ENCODE data around the gene FAM107A.
A peak's percentile ranks its signal among the peaks of the same experiment; 100 is the strongest.

FAM107A gene

DNA sequence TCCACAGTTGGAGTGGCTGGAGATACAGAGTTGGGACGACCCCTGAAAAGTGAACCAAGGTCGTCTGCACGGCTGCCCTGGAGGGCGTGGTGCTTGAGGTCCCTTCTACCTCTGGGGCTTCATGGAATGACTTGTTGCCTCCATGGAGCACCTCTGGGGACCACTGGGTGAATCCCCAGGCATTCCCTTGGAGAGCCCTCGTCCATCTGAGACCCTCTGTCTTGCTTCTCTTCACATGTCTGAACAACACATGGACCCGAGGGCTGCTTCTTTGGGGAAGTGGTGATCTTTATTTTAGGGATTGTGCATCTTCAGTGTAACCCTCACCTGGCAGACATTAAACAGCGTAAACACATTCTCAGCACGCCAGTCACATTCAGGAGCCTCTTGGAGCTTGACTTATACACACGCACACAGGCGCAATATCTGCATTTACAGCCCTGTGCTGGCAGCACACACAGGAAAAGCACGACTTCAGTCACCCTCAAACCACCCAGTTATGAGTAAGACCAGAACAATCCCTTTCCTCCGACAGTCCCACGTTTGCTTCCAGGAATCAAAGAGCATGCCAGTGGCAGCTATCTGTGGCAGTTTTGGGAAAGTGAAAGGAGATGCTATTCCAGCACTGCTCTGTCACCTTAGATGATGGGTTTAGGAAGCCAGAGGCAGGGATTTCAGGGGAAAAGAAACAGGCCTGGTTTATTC lies 12.6 kb downstream of the FAM107A start:
- DNase-seq (ENCODE audit: low read depth) = peak; percentile 53
- TF ChIP-seq, protein P1, sequence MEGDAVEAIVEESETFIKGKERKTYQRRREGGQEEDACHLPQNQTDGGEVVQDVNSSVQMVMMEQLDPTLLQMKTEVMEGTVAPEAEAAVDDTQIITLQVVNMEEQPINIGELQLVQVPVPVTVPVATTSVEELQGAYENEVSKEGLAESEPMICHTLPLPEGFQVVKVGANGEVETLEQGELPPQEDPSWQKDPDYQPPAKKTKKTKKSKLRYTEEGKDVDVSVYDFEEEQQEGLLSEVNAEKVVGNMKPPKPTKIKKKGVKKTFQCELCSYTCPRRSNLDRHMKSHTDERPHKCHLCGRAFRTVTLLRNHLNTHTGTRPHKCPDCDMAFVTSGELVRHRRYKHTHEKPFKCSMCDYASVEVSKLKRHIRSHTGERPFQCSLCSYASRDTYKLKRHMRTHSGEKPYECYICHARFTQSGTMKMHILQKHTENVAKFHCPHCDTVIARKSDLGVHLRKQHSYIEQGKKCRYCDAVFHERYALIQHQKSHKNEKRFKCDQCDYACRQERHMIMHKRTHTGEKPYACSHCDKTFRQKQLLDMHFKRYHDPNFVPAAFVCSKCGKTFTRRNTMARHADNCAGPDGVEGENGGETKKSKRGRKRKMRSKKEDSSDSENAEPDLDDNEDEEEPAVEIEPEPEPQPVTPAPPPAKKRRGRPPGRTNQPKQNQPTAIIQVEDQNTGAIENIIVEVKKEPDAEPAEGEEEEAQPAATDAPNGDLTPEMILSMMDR (IDR thresholded peaks at IDR 0.05; ENCODE audit: control insufficient read depth, insufficient read depth, low read depth, low read length, missing control alignments) = no peak
- H3K4me3 ChIP-seq (ENCODE audit: control insufficient read depth, low read depth, low read length) = no peak overlapping the region

DNA sequence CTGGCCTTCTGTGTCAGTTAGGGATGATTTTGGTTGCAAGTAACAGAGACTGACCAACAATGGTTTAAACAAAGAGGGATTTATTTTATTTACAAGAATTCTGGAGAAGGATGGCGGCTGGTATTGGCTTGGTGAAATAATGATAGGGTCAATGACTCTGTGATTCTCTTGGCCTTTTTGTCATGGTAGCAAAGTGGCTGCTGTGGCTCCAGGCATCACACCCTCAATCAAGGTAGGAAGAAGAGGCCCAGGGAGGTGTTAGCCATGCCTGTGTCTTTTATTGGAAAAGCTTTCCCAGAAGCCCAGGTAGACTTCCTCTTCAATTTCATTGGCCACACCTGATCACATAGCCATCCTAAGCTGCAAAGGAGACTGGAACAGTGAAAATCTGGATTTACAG lies 13.1 kb downstream of the FAM107A start:
- TF ChIP-seq, protein P1 (IDR thresholded peaks at IDR 0.05; ENCODE audit: control insufficient read depth, insufficient read depth, low read depth, low read length, missing control alignments) = no peak
- DNase-seq (ENCODE audit: low read depth) = no peak
- H3K4me3 ChIP-seq (ENCODE audit: control insufficient read depth, low read depth, low read length) = no peak overlapping the region

DNA sequence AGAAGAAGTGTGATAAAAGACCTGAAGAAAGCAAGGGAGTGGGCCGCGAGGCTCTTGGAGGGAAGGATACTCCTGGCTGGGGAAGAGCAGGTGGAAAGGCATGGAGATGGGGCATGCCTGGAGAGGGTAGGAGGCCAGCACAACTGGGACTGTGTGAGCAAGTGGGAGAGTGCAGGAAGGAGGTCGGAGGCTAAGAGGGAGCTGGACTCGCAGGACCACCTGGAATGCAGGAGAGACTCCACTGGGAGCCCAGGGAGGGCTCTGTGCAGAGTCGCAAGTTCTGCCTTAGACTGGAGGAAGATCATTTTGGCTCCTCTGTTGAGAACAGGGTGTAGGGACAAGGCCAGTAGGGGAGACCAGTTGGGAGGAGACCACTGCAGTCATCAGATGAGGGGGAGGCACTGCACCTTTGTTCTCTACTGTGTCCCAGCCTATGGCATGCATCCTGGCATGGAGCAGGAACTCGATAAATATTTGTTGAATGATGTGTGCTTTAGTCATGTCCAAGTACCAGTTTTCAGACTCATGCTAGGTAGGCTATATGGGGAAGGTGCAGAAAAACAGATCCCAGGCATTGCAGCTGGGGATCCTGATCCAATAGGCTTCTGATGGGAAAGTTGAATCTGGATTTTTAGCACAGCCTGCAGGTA lies 13.7 kb downstream of the FAM107A start:
- H3K4me3 ChIP-seq (ENCODE audit: control insufficient read depth, low read depth, low read length) = no peak overlapping the region
- no peak for DNase-seq (ENCODE audit: low read depth)
- TF ChIP-seq, protein P1 (IDR thresholded peaks at IDR 0.05; ENCODE audit: control insufficient read depth, insufficient read depth, low read depth, low read length, missing control alignments) = no peak

DNA sequence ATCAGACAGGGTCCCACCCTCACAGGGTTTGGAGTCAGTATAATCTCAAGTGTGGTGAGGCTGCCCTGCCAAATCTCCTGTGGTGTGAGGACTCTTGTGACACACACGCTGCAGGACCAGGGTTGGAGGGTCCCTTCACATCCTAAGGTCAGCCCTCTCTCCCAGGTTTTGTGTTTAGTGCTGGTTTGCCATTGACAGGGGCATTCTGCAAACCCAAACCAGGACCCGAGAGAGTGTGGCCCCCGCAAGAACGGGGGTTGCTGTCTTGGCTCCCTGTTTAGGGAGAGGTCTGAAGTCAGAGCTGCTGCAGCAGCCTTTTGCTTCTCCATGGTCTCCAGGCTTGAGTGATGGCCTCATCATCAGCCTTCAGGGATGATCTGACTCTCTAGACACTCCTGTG lies 14.7 kb downstream of the FAM107A start:
- TF ChIP-seq, protein P1 (IDR thresholded peaks at IDR 0.05; ENCODE audit: control insufficient read depth, insufficient read depth, low read depth, low read length, missing control alignments) = no peak
- no peak overlapping the region for H3K4me3 ChIP-seq (ENCODE audit: control insufficient read depth, low read depth, low read length)
- DNase-seq (ENCODE audit: low read depth) = no peak

DNA sequence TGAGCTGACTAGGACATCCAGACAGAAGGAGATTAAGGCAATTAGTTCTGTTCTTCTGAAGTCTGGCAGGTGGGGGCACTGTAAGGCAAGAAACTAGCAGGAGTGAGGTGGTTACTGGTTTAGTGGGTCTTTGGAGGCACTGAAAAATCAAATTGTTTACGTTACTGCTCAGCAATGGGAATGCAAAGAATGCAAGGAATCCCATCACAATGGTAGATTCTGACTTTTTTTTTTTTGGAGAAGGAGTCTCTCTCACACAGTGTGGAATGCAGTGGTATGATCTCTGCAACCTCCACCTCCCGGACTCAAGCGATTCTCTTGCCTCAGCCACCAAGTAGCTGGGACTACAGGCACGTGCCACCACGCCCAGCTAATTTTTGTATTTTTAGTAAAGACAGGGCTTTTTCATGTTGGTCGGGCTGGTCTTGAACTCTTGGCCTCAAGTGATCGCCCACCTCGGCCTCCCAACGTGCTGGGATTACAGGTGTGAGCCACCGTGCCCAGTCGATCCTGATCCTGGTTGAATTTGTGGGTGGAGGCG lies 16.4 kb downstream of the FAM107A start:
- DNase-seq (ENCODE audit: low read depth) = peak; percentile 98
- TF ChIP-seq, protein P1 (IDR thresholded peaks at IDR 0.05; ENCODE audit: control insufficient read depth, insufficient read depth, low read depth, low read length, missing control alignments) = peak; percentile 77
- no peak overlapping the region for H3K4me3 ChIP-seq (ENCODE audit: control insufficient read depth, low read depth, low read length)

DNA sequence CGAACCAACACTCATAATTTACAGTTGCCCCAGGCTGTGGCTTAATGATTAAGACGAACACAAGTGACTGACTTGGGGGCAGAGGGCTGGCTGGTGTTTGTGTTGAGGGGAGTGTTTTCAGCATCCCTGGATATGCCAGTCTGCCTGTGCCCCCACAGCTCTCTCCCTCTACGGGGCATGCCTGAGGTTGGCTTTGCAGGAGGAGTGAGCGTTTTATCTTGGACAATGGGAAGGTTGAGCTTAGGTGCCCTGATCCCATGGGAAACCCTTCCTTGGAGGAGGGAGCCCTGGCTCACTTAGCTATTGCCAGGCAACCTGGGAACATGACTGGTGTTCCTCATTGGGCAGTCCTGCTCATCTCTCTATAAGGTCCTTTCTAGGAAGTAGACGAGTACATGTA lies 17.6 kb downstream of the FAM107A start:
- no peak for DNase-seq (ENCODE audit: low read depth)
- no peak overlapping the region for H3K4me3 ChIP-seq (ENCODE audit: control insufficient read depth, low read depth, low read length)
- TF ChIP-seq, protein P1 (IDR thresholded peaks at IDR 0.05; ENCODE audit: control insufficient read depth, insufficient read depth, low read depth, low read length, missing control alignments) = no peak
